Smooth muscle cell (in vitro differentiated cells): Measurements from ENCODE around the gene NME7. TPM values are rescaled to one million over a fixed set of nuclear protein-coding genes. Genes with fewer than 3 reads are reported as not detected.

Experiments
- DNase-seq: peaks from one replicate; lab custom pipeline; 2025; ENCODE audit not compliant: unreplicated experiment; lab: John Stamatoyannopoulos, UW
- H2AFZ ChIP-seq: fragments of 200-600 bp; sonication (generic); 2 replicates; pipeline ENCODE4 v1.6.0; 2016; ENCODE audit warnings: antibody characterized with exemption, low read depth, mild to moderate bottlenecking
- H3F3A ChIP-seq: fragments of 200-600 bp; sonication (generic); 2 replicates; pipeline ENCODE4 v1.6.0; 2017; ENCODE audit warnings: antibody characterized with exemption, low read depth
- H3K27ac ChIP-seq: fragments of 200-600 bp; sonication (generic); 2 replicates; pipeline ENCODE4 v1.5.1; 2016; ENCODE audit warnings: low read depth, mild to moderate bottlenecking
- H3K27me3 ChIP-seq: fragments of 200-600 bp; sonication (generic); 2 replicates; pipeline ENCODE4 v1.6.1; 2016; ENCODE audit warnings: low read depth, mild to moderate bottlenecking
- H3K36me3 ChIP-seq: fragments of 200-600 bp; sonication (generic); 2 replicates; pipeline ENCODE4 v1.5.1; 2016; ENCODE audit warnings: low read depth
- H3K4me1 ChIP-seq: fragments of 200-600 bp; sonication (generic); 2 replicates; pipeline ENCODE4 v1.5.1; 2016; ENCODE audit warnings: low read depth
- H3K4me2 ChIP-seq: fragments of 200-600 bp; sonication (generic); 2 replicates; pipeline ENCODE4 v1.6.0; 2016; ENCODE audit warnings: mild to moderate bottlenecking
- H3K4me3 ChIP-seq: fragments of 200-600 bp; sonication (generic); 2 replicates; pipeline ENCODE4 v1.5.1; 2016; ENCODE audit warnings: mild to moderate bottlenecking
- H3K79me2 ChIP-seq: fragments of 200-600 bp; sonication (generic); 2 replicates; pipeline ENCODE4 v1.6.0; 2016; ENCODE audit warnings: low read depth, mild to moderate bottlenecking
- H3K9ac ChIP-seq: fragments of 200-600 bp; sonication (generic); 2 replicates; pipeline ENCODE4 v1.6.0; 2016; ENCODE audit warnings: low read depth
- H3K9me3 ChIP-seq: fragments of 200-600 bp; sonication (generic); replicated peaks from 2 replicates; pipeline ENCODE4 v1.5.1; 2016; ENCODE audit warnings: low read depth
- H4K20me1 ChIP-seq: fragments of 200-600 bp; sonication (generic); 2 replicates; pipeline ENCODE4 v1.6.0; 2016; ENCODE audit warnings: low read depth
- WGBS: methylation state at CpG from one replicate; pipeline ENCODE4 v1.1.7; 2016; ENCODE audit warnings: low lambda C conversion rate; 5-methylcytosine and 5-hydroxymethylcytosine counted together
- polyA plus RNA-seq: library from polyadenylated mRNA; unstranded; fragments of >200 nt; fragmentation: Nextera tagmentation; extraction: Ambion mirVana; gene quantifications from 2 replicates; pipeline ENCODE4 v1.2.1, GENCODE V29; 2016
- total RNA-seq: library from RNA; depleted of rRNA; stranded (reverse); fragments of >200 nt; gene quantifications from 2 replicates; pipeline ENCODE4 v1.2.3, GENCODE V29; 2014
- TF ChIP-seq, protein P1 (sequence below): fragments of 200-600 bp; sonication (generic); IDR thresholded peaks from 2 replicates; pipeline ENCODE4 v1.5.1; 2017; ENCODE audit warnings: borderline replicate concordance, mild to moderate bottlenecking, antibody characterized with exemption; ENCODE audit not compliant: insufficient read depth, poor library complexity, severe bottlenecking

The NME7 gene
- total and polyA plus RNA-seq, 2 experiments from 2014 or later = 26.5 to 77.8 TPM

GRCh38 chr1:169124459-169124858, 243.1 kb downstream of the NME7 start:
- Histone ChIP-seq H3K9ac (peak overlapping the region; percentile 52), H3K27me3 (no peaks in the 10 kb centered on the region), H3K79me2 (peaks cover 81% of the 10 kb centered on the region), H3K4me3 (no peak overlapping the region), H3K36me3 (peaks cover 26% of the 10 kb centered on the region), H2AFZ (no peak overlapping the region), H3K27ac (peak overlapping the region; percentile 99), H3K4me2 (peak overlapping the region; percentile 47), H3K4me1 (peaks cover 17% of the 10 kb centered on the region), H3K9me3 (no peaks in the 10 kb centered on the region), H3F3A (peaks cover 57% of the 10 kb centered on the region), H4K20me1 (peaks cover 77% of the 10 kb centered on the region)
- WGBS = 51% methylated on average over 2 of the region's 2 CpGs
- TF ChIP-seq, protein P1, sequence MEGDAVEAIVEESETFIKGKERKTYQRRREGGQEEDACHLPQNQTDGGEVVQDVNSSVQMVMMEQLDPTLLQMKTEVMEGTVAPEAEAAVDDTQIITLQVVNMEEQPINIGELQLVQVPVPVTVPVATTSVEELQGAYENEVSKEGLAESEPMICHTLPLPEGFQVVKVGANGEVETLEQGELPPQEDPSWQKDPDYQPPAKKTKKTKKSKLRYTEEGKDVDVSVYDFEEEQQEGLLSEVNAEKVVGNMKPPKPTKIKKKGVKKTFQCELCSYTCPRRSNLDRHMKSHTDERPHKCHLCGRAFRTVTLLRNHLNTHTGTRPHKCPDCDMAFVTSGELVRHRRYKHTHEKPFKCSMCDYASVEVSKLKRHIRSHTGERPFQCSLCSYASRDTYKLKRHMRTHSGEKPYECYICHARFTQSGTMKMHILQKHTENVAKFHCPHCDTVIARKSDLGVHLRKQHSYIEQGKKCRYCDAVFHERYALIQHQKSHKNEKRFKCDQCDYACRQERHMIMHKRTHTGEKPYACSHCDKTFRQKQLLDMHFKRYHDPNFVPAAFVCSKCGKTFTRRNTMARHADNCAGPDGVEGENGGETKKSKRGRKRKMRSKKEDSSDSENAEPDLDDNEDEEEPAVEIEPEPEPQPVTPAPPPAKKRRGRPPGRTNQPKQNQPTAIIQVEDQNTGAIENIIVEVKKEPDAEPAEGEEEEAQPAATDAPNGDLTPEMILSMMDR = no peak
- DNase-seq = no peak

GRCh38 chr1:169122976-169123375, 244.6 kb downstream of the NME7 start:
- H3K4me3 ChIP-seq = no peak overlapping the region
- peak overlapping the region; percentile 64 for H3K4me2 ChIP-seq
- DNase-seq = no peak
- H3K9me3 ChIP-seq = no peaks in the 10 kb centered on the region
- H2AFZ ChIP-seq = no peak overlapping the region
- peaks cover 19% of the 10 kb centered on the region for H3K36me3 ChIP-seq
- H3F3A ChIP-seq = peaks cover 55% of the 10 kb centered on the region
- WGBS = 41% methylated on average over 6 of the region's 6 CpGs
- H3K4me1 ChIP-seq = peaks cover 27% of the 10 kb centered on the region
- peaks cover 65% of the 10 kb centered on the region for H4K20me1 ChIP-seq
- TF ChIP-seq, protein P1 = no peak
- H3K27ac ChIP-seq = peak overlapping the region; percentile 99
- H3K9ac ChIP-seq = no peak overlapping the region
- peaks cover 73% of the 10 kb centered on the region for H3K79me2 ChIP-seq
- no peaks in the 10 kb centered on the region for H3K27me3 ChIP-seq

DNA sequence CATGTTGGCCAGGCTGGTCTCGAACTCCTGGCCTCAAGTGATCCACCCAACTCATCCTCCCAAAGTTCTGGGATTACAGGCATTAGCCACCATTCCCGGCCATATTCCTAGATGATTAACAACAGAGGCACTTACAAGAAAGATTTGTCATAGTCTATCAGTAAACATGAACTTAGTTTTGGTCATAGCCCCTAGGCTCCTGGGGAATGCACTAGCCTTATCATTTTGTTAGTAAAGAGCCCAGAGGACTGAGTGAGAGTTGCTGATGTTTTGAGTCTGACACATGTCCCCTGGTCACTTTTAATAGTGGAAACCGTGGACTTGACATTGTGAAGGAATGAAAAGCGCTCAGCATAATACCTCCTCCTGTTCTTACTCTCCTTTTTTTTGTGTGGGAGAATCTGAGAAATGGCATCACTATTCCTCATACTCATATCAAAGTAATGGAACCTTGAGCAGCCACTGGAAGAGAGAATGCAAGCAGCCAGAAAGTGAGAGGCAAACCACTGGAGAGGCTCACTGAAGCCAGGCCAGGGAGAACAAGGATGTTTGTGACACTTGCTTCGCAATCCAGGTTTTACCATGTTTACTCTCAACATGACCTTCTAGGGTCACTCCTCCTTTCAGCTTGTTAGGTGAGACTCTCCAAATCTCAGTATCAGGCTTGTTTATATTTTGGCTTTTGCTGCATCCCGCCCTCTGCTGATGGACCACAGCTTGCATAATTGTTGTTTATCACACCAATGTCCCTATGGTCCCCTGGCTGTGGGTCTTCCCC, 246.3 kb downstream of the NME7 start:
- TF ChIP-seq, protein P1 = no peak
- H3K9me3 ChIP-seq = no peaks in the 10 kb centered on the region
- peaks cover 5% of the 10 kb centered on the region for H3K36me3 ChIP-seq
- H3K4me2 ChIP-seq = peak overlapping the region; percentile 64
- peak overlapping the region; percentile 75 for H3K9ac ChIP-seq
- peaks cover 70% of the 10 kb centered on the region for H3K79me2 ChIP-seq
- 44% methylated on average over 6 of the region's 6 CpGs for WGBS
- DNase-seq = no peak
- H3F3A ChIP-seq = peaks cover 48% of the 10 kb centered on the region
- H3K4me3 ChIP-seq = no peak overlapping the region
- H3K27me3 ChIP-seq = no peaks in the 10 kb centered on the region
- H3K27ac ChIP-seq = peak overlapping the region; percentile 99
- no peak overlapping the region for H2AFZ ChIP-seq
- peaks cover 29% of the 10 kb centered on the region for H3K4me1 ChIP-seq
- H4K20me1 ChIP-seq = peaks cover 59% of the 10 kb centered on the region
